Measurements from ENCODE around the gene VEZF1. TPM values are rescaled to one million over a fixed set of nuclear protein-coding genes. Genes with fewer than 3 reads are reported as not detected.
A peak's percentile ranks its signal among the peaks of the same experiment; 100 is the strongest.

The VEZF1 gene
- total and polyA plus RNA-seq, 8 donors = 62.7 to 106 (median 98.5) TPM

GRCh38 chr17:57984261-57984890 lies 3.7 kb downstream of the VEZF1 start:
- H3K4me3 ChIP-seq = no peak overlapping the region
- H3K4me1 ChIP-seq = peaks cover 16 to 69% of the 10 kb centered on the region in 2 donors
- no peaks in the 10 kb centered on the region for H3K27me3 ChIP-seq
- no peak for DNase-seq
- intact Hi-C loops (cut with DNase I) = no loop called here
- no peak for ATAC-seq
- peaks cover 4 to 33% of the 10 kb centered on the region in 2 donors for H3K36me3 ChIP-seq
- no peak for TF ChIP-seq CTCF (IDR thresholded peaks at IDR 0.05)
- H3K27ac ChIP-seq = peak overlapping the region in 1 of 2 donors; percentile 10
- no peaks in the 10 kb centered on the region for H3K9me3 ChIP-seq

- Histone ChIP-seq H3K4me1 (peaks cover 16 to 60% of the 10 kb centered on the region in 2 donors), H3K4me3 (no peak overlapping the region), H3K36me3 (peaks cover 7 to 42% of the 10 kb centered on the region in 2 donors), H3K27ac (peak overlapping the region in 1 of 2 donors; percentile 10), H3K27me3 (no peaks in the 10 kb centered on the region), H3K9me3 (no peaks in the 10 kb centered on the region)
- DNase-seq = no peak
- TF ChIP-seq CTCF (IDR thresholded peaks at IDR 0.05) = no peak
- no peak for ATAC-seq
- intact Hi-C loops (cut with DNase I) = no loop called here
These were observed 4.6 kb downstream of the VEZF1 start for GRCh38 chr17:57983446-57983845.

GRCh38 chr17:57982452-57983170 lies 5.4 kb downstream of the VEZF1 start:
- Histone ChIP-seq H3K4me1 (peaks cover 16 to 60% of the 10 kb centered on the region in 2 donors), H3K36me3 (peaks cover 7 to 51% of the 10 kb centered on the region in 2 donors)

GRCh38 chr17:57980522-57980921 lies 7.5 kb downstream of the VEZF1 start:
- no peaks in the 10 kb centered on the region for H3K9me3 ChIP-seq
- peaks cover 7 to 72% of the 10 kb centered on the region in 2 donors for H3K36me3 ChIP-seq
- intact Hi-C loops (cut with DNase I) = no loop called here
- ATAC-seq (no peak), DNase-seq (no peak)
- peaks cover 16 to 47% of the 10 kb centered on the region in 2 donors for H3K4me1 ChIP-seq
- no peak overlapping the region for H3K27ac ChIP-seq
- no peaks in the 10 kb centered on the region for H3K27me3 ChIP-seq
- TF ChIP-seq CTCF (IDR thresholded peaks at IDR 0.05) = no peak
- no peak overlapping the region for H3K4me3 ChIP-seq

More at GRCh38 chr17:57982452-57983170, 5.4 kb downstream of the VEZF1 start:
- Histone ChIP-seq H3K27me3 (no peaks in the 10 kb centered on the region), H3K27ac (no peak overlapping the region), H3K4me3 (no peak overlapping the region), H3K9me3 (no peaks in the 10 kb centered on the region)
- TF ChIP-seq CTCF (IDR thresholded peaks at IDR 0.05) = no peak
- no peak for DNase-seq
- ATAC-seq = no peak
- intact Hi-C loops (cut with DNase I) = no loop called here

- H3K36me3 ChIP-seq = peaks cover 7 to 85% of the 10 kb centered on the region in 2 donors
- no peaks in the 10 kb centered on the region for H3K27me3 ChIP-seq
- no peaks in the 10 kb centered on the region for H3K9me3 ChIP-seq
- no peak overlapping the region for H3K4me3 ChIP-seq
- TF ChIP-seq CTCF (IDR thresholded peaks at IDR 0.05) = no peak
- DNase-seq (no peak), ATAC-seq (no peak)
- no peak overlapping the region for H3K27ac ChIP-seq
- H3K4me1 ChIP-seq = peaks cover 4 to 43% of the 10 kb centered on the region in 2 donors
- intact Hi-C loops (cut with DNase I) = no loop called here
These were observed 9.0 kb downstream of the VEZF1 start for GRCh38 chr17:57979076-57979475.

Measured in left lung (tissue), 10 donors.